SU-DHL-6 (cell line): ENCODE data around the gene DSCAML1.

ENCODE experiments used
- H2AFZ ChIP-seq: fragments of 200-600 bp; sonication (generic); 2 replicates; pipeline ENCODE4 v1.6.1; 2014; ENCODE audit warnings: low read depth, mild to moderate bottlenecking, moderate library complexity, mixed read lengths, antibody characterized with exemption, low read length; ENCODE audit not compliant: severe bottlenecking
- H3F3A ChIP-seq: fragments of 200-600 bp; shearing (Covaris generic); 2 replicates; pipeline ENCODE4 v1.6.0; 2016; ENCODE audit warnings: antibody characterized with exemption, mild to moderate bottlenecking; ENCODE audit not compliant: insufficient read depth
- H3K27ac ChIP-seq: fragments of 200-600 bp; sonication (generic); 2 replicates; pipeline ENCODE4 v1.5.1; 2016; ENCODE audit warnings: low read depth, mild to moderate bottlenecking, low read length, moderate library complexity, mixed read lengths
- H3K27me3 ChIP-seq: fragments of 200-600 bp; sonication (generic), shearing (Covaris generic); 2 replicates; pipeline ENCODE4 v1.6.0; 2014; ENCODE audit warnings: mild to moderate bottlenecking, low read length
- H3K36me3 ChIP-seq: fragments of 200-600 bp; sonication (generic); 2 replicates; pipeline ENCODE4 v1.6.1; 2014; ENCODE audit warnings: mild to moderate bottlenecking, low read length, mixed read lengths
- H3K4me2 ChIP-seq: fragments of 300-600, 200-600 bp; shearing (Covaris generic), sonication (generic); 2 replicates; pipeline ENCODE4 v1.6.0; 2014; ENCODE audit warnings: low read length, low read depth, mild to moderate bottlenecking; ENCODE audit not compliant: poor library complexity, severe bottlenecking
- H3K4me3 ChIP-seq: fragments of 200-600 bp; sonication (generic); 2 replicates; pipeline ENCODE4 v1.5.1; 2014; ENCODE audit warnings: antibody characterized with exemption, low read length, mild to moderate bottlenecking, mixed read lengths; ENCODE audit not compliant: insufficient read depth, poor library complexity, severe bottlenecking
- H3K79me2 ChIP-seq: fragments of 200-600 bp; sonication (generic); 2 replicates; pipeline ENCODE4 v1.6.1; 2014; ENCODE audit warnings: mild to moderate bottlenecking, low read length, moderate library complexity; ENCODE audit not compliant: insufficient read depth
- H3K9ac ChIP-seq: fragments of 200-600 bp; sonication (generic); 2 replicates; pipeline ENCODE4 v1.7.0; 2014; ENCODE audit warnings: mild to moderate bottlenecking, low read length
- H3K9me2 ChIP-seq: fragments of 200-600 bp; sonication (generic); replicated peaks from 2 replicates; pipeline ENCODE4 v1.6.1; 2014; ENCODE audit warnings: low read length; ENCODE audit not compliant: insufficient read depth
- H3K9me3 ChIP-seq: fragments of 200-600 bp; sonication (generic); 2 replicates; pipeline ENCODE4 v1.6.1; 2014; ENCODE audit warnings: low read length, mixed read lengths; ENCODE audit not compliant: insufficient read depth
- H4K20me1 ChIP-seq: fragments of 200-600 bp; sonication (generic); 2 replicates; pipeline ENCODE4 v1.6.1; 2014; ENCODE audit warnings: low read depth, mild to moderate bottlenecking, antibody characterized with exemption, low read length, moderate library complexity, mixed read lengths
- CTCF ChIP-seq: fragments of 200-600 bp; sonication (generic); IDR thresholded peaks from one replicate; pipeline ENCODE4 v1.5.1; 2017; ENCODE audit warnings: antibody characterized with exemption, mild to moderate bottlenecking, low read length, moderate library complexity; ENCODE audit not compliant: insufficient read depth, poor library complexity, severe bottlenecking
- EZH2phosphoT487 ChIP-seq: fragments of 200-600 bp; sonication (generic), shearing (Covaris generic); conservative IDR thresholded peaks from 2 replicates; pipeline ENCODE4 v1.6.1; 2018; ENCODE audit warnings: mild to moderate bottlenecking, antibody characterized with exemption, low read length, moderate library complexity, mixed read lengths

The DSCAML1 gene

GRCh38 chr11:117519170-117519569 lies 277.8 kb downstream of the DSCAML1 start:
- TF ChIP-seq EZH2phosphoT487 (no peak), CTCF (no peak)
- Histone ChIP-seq H3K4me2 (no peak overlapping the region), H3K9me2 (no peaks in the 10 kb centered on the region), H2AFZ (no peak overlapping the region), H3K9ac (no peak overlapping the region), H3F3A (no peaks in the 10 kb centered on the region), H3K27me3 (no peaks in the 10 kb centered on the region), H3K36me3 (no peaks in the 10 kb centered on the region), H4K20me1 (no peaks in the 10 kb centered on the region), H3K9me3 (no peaks in the 10 kb centered on the region), H3K4me3 (no peak overlapping the region), H3K79me2 (no peaks in the 10 kb centered on the region), H3K27ac (no peak overlapping the region)

GRCh38 chr11:117518455-117518854 lies 278.6 kb downstream of the DSCAML1 start:
- Histone ChIP-seq H3K27ac (no peak overlapping the region), H3K27me3 (no peaks in the 10 kb centered on the region), H3K9me3 (no peaks in the 10 kb centered on the region), H4K20me1 (no peaks in the 10 kb centered on the region), H3K79me2 (no peaks in the 10 kb centered on the region), H3K4me3 (no peak overlapping the region), H3K4me2 (no peak overlapping the region), H3K9me2 (no peaks in the 10 kb centered on the region), H2AFZ (no peak overlapping the region), H3F3A (no peaks in the 10 kb centered on the region), H3K9ac (no peak overlapping the region), H3K36me3 (no peaks in the 10 kb centered on the region)
- TF ChIP-seq EZH2phosphoT487: no peak
- TF ChIP-seq CTCF: no peak

GRCh38 chr11:117517097-117517496 lies 279.9 kb downstream of the DSCAML1 start:
- Histone ChIP-seq H3K9me2 (no peaks in the 10 kb centered on the region), H3K9ac (no peak overlapping the region), H3K4me3 (no peak overlapping the region), H3K27ac (no peak overlapping the region), H3K4me2 (no peak overlapping the region), H3F3A (no peaks in the 10 kb centered on the region), H3K27me3 (no peaks in the 10 kb centered on the region), H3K36me3 (no peaks in the 10 kb centered on the region), H3K9me3 (no peaks in the 10 kb centered on the region), H4K20me1 (no peaks in the 10 kb centered on the region), H3K79me2 (no peaks in the 10 kb centered on the region), H2AFZ (no peak overlapping the region)
- TF ChIP-seq CTCF: no peak
- TF ChIP-seq EZH2phosphoT487: no peak
